ENCODE data around the gene TMEM183A.
"Not testable (repeated sequence)": the region's sequence is repeated elsewhere in the genome, so short reads cannot be mapped to it uniquely, and the experiment has no call there.

The TMEM183A gene

DNA sequence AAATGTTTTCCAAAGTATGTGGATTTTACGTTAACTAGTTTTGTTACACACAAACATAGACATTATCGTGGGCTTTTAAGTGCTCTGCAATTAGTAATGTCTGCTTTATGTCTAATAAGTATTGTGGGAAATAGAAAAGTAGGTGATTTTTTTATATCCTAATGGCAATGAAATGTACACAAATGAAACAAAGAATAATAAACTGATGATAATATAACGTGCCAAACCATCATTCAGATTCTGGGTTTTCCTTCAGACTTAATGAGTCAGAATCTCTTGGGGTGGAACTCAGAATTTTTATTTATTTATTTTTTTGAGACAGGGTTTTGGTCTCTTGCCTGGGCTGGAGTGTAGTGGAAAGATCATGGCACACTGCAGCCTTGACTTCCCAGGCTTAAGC is 2.0 kb downstream of the TMEM183A start:
- Histone ChIP-seq H3K4me3 (ENCODE audit: low read depth, low read length) (no peak overlapping the region), H3K9me3 (ENCODE audit: control insufficient read depth, low read length) (no peaks in the 10 kb centered on the region), H3K27ac (no peak overlapping the region), H3K4me1 (no peaks in the 10 kb centered on the region), H3K4me2 (ENCODE audit: low read length) (no peak overlapping the region), H3K79me2 (peaks cover 7% of the 10 kb centered on the region), H3K27me3 (ENCODE audit: control insufficient read depth, insufficient read depth, low read length) (no peaks in the 10 kb centered on the region), H3K36me3 (ENCODE audit: control insufficient read depth, insufficient read depth, low read length) (no peaks in the 10 kb centered on the region), H2AFZ (no peak overlapping the region), H3K9ac (no peak overlapping the region)
- TF ChIP-seq CTCF (IDR thresholded peaks at IDR 0.05) = no peak

- H3K4me3 ChIP-seq (ENCODE audit: low read depth, low read length) = no peak overlapping the region
- H3K27ac ChIP-seq = no peak overlapping the region
- no peaks in the 10 kb centered on the region for H3K4me1 ChIP-seq
- H3K27me3 ChIP-seq (ENCODE audit: control insufficient read depth, insufficient read depth, low read length) = no peaks in the 10 kb centered on the region
- H3K4me2 ChIP-seq (ENCODE audit: low read length) = no peak overlapping the region
- no peak overlapping the region for H2AFZ ChIP-seq
- H3K36me3 ChIP-seq (ENCODE audit: control insufficient read depth, insufficient read depth, low read length) = no peaks in the 10 kb centered on the region
- H3K79me2 ChIP-seq = peaks cover 8% of the 10 kb centered on the region
- H3K9ac ChIP-seq = no peak overlapping the region
- TF ChIP-seq CTCF (IDR thresholded peaks at IDR 0.05) = no peak
- H3K9me3 ChIP-seq (ENCODE audit: control insufficient read depth, low read length) = no peaks in the 10 kb centered on the region
Observed at GRCh38 chr1:203011582-203011981, 4.4 kb downstream of the TMEM183A start.

GRCh38 chr1:203017061-203017460 is 9.9 kb downstream of the TMEM183A start:
- no peaks in the 10 kb centered on the region for H3K36me3 ChIP-seq (ENCODE audit: control insufficient read depth, insufficient read depth, low read length)
- no peak overlapping the region for H2AFZ ChIP-seq
- no peaks in the 10 kb centered on the region for H3K4me1 ChIP-seq
- H3K27ac ChIP-seq = no peak overlapping the region
- no peaks in the 10 kb centered on the region for H3K9me3 ChIP-seq (ENCODE audit: control insufficient read depth, low read length)
- no peak overlapping the region for H3K9ac ChIP-seq
- H3K4me2 ChIP-seq (ENCODE audit: low read length) = no peak overlapping the region
- TF ChIP-seq CTCF (IDR thresholded peaks at IDR 0.05) = no peak
- H3K4me3 ChIP-seq (ENCODE audit: low read depth, low read length) = no peak overlapping the region
- H3K79me2 ChIP-seq = peaks cover 6% of the 10 kb centered on the region
- no peaks in the 10 kb centered on the region for H3K27me3 ChIP-seq (ENCODE audit: control insufficient read depth, insufficient read depth, low read length)

GRCh38 chr1:203017692-203018091 is 10.5 kb downstream of the TMEM183A start:
- Histone ChIP-seq H3K4me1 (no peaks in the 10 kb centered on the region), H3K36me3 (ENCODE audit: control insufficient read depth, insufficient read depth, low read length) (no peaks in the 10 kb centered on the region), H3K27ac (no peak overlapping the region), H3K4me3 (ENCODE audit: low read depth, low read length) (no peak overlapping the region), H3K9me3 (ENCODE audit: control insufficient read depth, low read length) (no peaks in the 10 kb centered on the region), H3K4me2 (ENCODE audit: low read length) (no peak overlapping the region), H3K9ac (no peak overlapping the region), H3K79me2 (peaks cover 6% of the 10 kb centered on the region), H3K27me3 (ENCODE audit: control insufficient read depth, insufficient read depth, low read length) (no peaks in the 10 kb centered on the region), H2AFZ (no peak overlapping the region)
- TF ChIP-seq CTCF (IDR thresholded peaks at IDR 0.05) = no peak

DNA sequence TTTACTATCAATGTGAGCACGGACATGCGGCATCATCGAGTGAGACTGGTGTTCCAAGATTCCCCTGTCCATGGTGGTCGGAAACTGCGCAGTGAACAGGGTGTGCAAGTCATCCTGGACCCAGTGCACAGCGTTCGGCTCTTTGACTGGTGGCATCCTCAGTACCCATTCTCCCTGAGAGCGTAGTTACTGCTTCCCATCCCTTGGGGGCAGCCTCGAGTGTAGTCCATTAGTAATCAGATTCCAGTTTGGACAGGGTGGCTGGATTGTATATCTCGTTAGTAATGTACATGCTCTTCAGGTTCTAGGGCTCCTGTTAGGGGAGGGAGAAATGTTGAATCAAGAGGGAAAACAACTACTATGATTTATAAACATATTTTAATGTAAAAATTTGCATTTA is 15.7 kb downstream of the TMEM183A start:
- H3K4me3 ChIP-seq (ENCODE audit: low read depth, low read length); H3K27ac ChIP-seq: not testable (repeated sequence)

More for the DNA sequence above, 15.7 kb downstream of the TMEM183A start:
- not testable (repeated sequence) for H2AFZ ChIP-seq; H3K4me1 ChIP-seq; H3K4me2 ChIP-seq (ENCODE audit: low read length); H3K36me3 ChIP-seq (ENCODE audit: control insufficient read depth, insufficient read depth, low read length); H3K9ac ChIP-seq; H3K27me3 ChIP-seq (ENCODE audit: control insufficient read depth, insufficient read depth, low read length); H3K9me3 ChIP-seq (ENCODE audit: control insufficient read depth, low read length); H3K79me2 ChIP-seq

Measured in parathyroid adenoma (tissue), 2 donors.